GM12872 (cell line): ENCODE data around the gene AKAP13.

Experiments used
- TF ChIP-seq, protein P1 (sequence below): IDR thresholded peaks from 3 replicates; pipeline ENCODE4 v1.5.1; 2011; ENCODE audit warnings: low read depth, mild to moderate bottlenecking, low read length, moderate library complexity; ENCODE audit not compliant: insufficient read depth

Gene AKAP13

DNA sequence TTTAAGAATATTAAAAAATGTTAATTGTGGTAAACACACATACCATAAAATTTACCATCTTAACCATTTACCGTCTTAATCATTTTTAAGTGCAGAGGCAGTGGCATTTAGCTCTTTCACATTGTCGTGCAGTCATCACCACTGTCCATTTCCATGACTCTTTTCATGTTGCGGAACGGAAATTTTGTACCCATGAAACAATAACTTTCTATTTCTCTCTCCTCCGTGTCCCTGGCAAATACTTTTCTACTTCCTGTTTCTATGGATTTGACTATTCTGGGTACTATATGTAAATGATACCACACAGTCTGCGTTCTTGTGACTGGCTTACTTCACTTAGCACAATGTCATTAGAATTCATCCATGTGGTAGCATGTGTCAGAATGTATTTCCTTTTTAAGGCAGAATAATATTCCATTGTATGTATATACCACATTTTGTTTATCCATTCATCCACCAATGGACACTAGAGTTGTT is 27.9 kb downstream of the AKAP13 start:
- TF ChIP-seq, protein P1, sequence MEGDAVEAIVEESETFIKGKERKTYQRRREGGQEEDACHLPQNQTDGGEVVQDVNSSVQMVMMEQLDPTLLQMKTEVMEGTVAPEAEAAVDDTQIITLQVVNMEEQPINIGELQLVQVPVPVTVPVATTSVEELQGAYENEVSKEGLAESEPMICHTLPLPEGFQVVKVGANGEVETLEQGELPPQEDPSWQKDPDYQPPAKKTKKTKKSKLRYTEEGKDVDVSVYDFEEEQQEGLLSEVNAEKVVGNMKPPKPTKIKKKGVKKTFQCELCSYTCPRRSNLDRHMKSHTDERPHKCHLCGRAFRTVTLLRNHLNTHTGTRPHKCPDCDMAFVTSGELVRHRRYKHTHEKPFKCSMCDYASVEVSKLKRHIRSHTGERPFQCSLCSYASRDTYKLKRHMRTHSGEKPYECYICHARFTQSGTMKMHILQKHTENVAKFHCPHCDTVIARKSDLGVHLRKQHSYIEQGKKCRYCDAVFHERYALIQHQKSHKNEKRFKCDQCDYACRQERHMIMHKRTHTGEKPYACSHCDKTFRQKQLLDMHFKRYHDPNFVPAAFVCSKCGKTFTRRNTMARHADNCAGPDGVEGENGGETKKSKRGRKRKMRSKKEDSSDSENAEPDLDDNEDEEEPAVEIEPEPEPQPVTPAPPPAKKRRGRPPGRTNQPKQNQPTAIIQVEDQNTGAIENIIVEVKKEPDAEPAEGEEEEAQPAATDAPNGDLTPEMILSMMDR, result no peak

DNA sequence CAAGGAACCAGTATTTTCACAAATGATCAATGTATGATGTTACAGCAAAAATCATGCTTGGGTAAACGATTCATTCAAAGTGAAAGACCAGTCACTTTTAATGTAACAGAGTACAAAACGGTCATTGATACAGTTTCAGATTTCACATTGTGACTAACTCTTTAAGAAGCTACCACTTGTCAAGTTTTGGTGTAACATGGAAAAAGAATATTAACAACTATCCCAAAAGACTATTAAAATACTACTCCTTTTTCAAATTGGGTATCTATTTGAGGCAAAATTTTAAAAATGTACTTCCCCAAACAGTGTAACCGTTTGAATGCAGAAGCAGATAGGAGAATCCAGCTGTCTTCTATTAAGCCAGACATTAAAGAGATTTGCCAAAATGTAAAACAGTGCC is 31.7 kb downstream of the AKAP13 start:
- TF ChIP-seq, protein P1, result no peak

DNA sequence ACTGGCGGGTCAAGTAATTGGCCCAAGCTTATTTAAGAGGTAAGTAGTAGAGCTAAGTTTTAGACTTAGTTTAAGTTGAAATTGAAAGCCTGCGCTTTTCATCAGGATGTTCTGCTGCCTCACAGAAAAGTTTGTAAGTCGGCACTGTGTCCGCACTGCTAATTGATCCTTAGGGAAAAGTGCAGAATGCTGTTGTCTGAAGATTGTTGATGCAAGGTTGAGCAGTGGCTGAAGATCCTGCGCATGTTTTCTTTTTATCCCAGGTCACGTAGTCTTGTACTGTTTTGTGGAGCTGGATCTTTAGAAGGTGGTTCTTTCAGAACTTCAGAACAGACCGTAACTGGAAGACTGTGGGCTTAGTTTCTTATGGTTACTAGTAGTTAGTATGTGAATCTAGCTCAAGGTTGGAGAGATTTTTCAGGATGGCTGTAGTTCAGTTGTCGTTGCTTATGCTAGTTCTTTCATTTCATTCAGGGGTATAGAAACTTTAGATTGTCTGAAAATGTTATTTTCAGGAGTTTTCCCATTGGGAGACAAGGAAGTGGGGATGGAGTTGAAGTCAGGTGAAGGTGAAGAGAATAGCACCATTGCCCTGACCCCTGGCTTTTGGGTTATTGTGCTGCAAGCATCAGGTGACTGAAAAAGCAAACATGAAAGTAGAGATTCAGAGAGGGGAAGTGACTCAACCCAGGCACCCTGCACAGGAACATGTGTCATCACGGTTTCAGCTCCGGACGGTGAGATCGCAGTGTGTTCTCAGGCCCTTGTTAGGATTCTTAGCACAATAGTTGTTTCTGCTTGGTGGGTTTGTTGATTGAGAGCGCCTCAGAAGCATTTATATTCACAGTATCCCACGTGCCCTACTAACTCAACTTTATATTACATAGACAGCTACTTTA is 32.8 kb downstream of the AKAP13 start:
- TF ChIP-seq, protein P1, result peak; percentile 2; the same call in 1 of the 3 replicates

DNA sequence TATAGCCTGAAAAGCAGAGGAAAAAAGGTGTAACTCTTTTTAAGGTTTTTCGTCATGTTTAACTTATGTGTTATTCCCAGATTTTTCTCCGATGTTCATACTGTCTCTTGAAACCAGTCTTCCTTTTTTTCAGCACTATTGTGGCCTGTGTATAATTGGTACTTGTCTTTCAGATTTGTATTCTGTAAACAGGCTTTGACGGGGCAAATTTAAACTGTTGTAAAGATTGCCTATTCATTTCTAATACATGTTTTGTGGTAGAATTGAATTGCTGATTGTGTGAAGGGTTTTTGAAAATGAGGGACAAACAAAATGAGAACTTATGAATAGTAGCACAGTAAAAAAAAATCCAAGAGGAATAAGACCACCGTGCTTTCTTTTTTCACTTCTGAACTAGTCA is 33.6 kb downstream of the AKAP13 start:
- TF ChIP-seq, protein P1, result no peak

DNA sequence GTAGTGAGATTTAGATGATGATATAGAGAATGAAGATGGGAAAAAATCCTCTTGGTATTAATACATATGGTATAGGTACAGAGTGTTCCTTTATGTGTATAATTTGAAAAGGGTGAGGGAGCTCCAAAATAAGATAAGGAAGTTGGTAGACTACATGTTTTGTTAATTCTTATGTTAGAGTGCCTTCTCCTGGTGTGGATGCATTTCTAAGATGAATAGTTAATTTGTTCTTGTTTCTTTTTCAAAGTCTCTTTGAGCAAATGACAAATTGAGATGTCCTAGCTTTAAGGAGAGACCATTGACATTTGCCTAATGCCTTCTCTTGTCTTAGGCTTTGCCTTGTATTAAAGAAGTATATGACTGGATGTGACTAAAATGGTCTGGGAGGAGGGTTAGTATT is 34.1 kb downstream of the AKAP13 start:
- TF ChIP-seq, protein P1, result peak; percentile 33; the same call in 1 of the 3 replicates

DNA sequence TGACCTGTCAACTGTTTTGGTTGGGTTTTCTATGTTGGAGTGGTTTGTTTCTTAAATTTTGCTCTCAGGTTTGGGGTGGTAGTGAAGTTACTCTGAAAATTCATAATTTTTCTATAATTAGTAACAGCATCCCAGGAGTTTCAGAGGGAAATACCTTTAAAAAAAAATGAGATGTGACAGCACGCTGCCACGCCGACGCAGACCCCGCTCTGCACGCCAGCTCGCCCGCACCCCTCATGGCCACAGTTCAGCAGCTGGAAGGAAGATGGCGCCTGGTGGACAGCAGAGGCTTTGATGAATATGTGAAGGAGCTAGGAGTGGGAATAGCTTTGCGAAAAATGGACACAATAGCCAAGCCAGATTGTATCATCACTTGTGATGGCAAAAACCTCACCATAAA is 34.6 kb downstream of the AKAP13 start:
- TF ChIP-seq, protein P1, result no peak

DNA sequence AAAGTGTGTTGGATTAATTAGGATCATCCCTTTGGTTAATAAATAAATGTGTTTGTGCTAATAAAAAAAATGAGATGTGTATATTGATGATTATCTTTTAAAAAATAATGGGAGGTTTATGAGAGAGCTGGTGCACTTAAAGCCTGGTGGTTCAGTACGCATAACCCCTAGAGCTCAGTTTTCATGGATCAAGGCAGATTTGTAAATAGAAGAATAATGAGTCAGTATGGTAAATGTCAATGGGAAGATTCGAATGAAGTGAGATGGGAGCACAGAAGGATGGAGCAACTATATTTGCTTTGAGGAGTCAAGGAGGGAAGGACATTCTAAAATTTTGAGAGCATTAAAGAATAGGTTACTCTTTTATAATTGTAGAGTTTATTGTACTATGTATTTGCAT is 35.4 kb downstream of the AKAP13 start:
- TF ChIP-seq, protein P1, result no peak
